ENCODE data around the gene PPP4C.

The PPP4C gene

GRCh38 chr16:30131869-30132475 is 56.2 kb downstream of the PPP4C start:
- FAIRE-seq: no peak

- FAIRE-seq: no peak
Observed at GRCh38 chr16:30132591-30132990, 56.8 kb downstream of the PPP4C start.

All from TTC549 (cell line).